D721Med (cell line): ENCODE results near the gene ETFA.
"Not testable (repeated sequence)": the region's sequence is repeated elsewhere in the genome, so short reads cannot be mapped to it uniquely, and the experiment has no call there.

Source experiments
- DNase-seq: peaks from one replicate; pipeline ENCODE4 v3.0.0; 2011; ENCODE audit warnings: low spot score; ENCODE audit not compliant: insufficient read length
- FAIRE-seq: peaks from 2 replicates; lab custom pipeline; 2011; peaks lifted over from hg19 to GRCh38; lab: Jason Lieb, UNC
- CTCF ChIP-seq: IDR thresholded peaks from 2 replicates; pipeline ENCODE4 v1.5.1; 2012; ENCODE audit warnings: mild to moderate bottlenecking, control low read depth; ENCODE audit not compliant: insufficient read depth; ENCODE audit errors: missing control alignments

Gene ETFA

GRCh38 chr15:76320012-76320411 lies 8.7 kb upstream of the ETFA start:
- DNase-seq (no peak), FAIRE-seq (no peak)
- TF ChIP-seq CTCF, result no peak

- no peak for FAIRE-seq
- no peak for TF ChIP-seq CTCF
These were observed 2.5 kb upstream of the ETFA start for GRCh38 chr15:76313731-76314130.

GRCh38 chr15:76313175-76313567 lies 1.9 kb upstream of the ETFA start:
- not testable (repeated sequence) for FAIRE-seq, DNase-seq

More at GRCh38 chr15:76313731-76314130, 2.5 kb upstream of the ETFA start:
- no peak for DNase-seq

GRCh38 chr15:76312540-76313174 lies 1.4 kb upstream of the ETFA start:
- DNase-seq (no peak), FAIRE-seq (no peak)
- TF ChIP-seq CTCF, result no peak

- no peak for DNase-seq
- FAIRE-seq, result no peak
These were observed 682 bp downstream of the ETFA start for GRCh38 chr15:76310475-76311099.

GRCh38 chr15:76309601-76310330 lies 1.5 kb downstream of the ETFA start:
- no peak for FAIRE-seq
- no peak for DNase-seq
- no peak for TF ChIP-seq CTCF

More at GRCh38 chr15:76310475-76311099, 682 bp downstream of the ETFA start:
- TF ChIP-seq CTCF, result no peak

GRCh38 chr15:76303909-76304308 lies 7.4 kb downstream of the ETFA start:
- FAIRE-seq (no peak), DNase-seq (no peak)
- TF ChIP-seq CTCF, result no peak
